ENCODE data around the gene ADD1. TPM values are rescaled to one million over a fixed set of nuclear protein-coding genes. Genes with fewer than 3 reads are reported as not detected.

ADD1 gene
- total RNA-seq, 1 experiment from 2014 or later, result 125 TPM

- peak overlapping the region; percentile 52 for H3K4me3 Mint-ChIP-seq (ENCODE audit: low read depth, unreplicated experiment)
- intact Hi-C loops (cut with micrococcal nuclease; ENCODE audit: unreplicated experiment), result no loop called here
- no peaks in the 10 kb centered on the region for H3K27me3 Mint-ChIP-seq (ENCODE audit: unreplicated experiment)
- CTCF ChIA-PET, result no interaction called here
- H3K27ac Mint-ChIP-seq (ENCODE audit: unreplicated experiment), result peak overlapping the region; percentile 65
- no peak for TF ChIP-seq CTCF (IDR thresholded peaks at IDR 0.05; ENCODE audit: unreplicated experiment)
- H3K9me3 Mint-ChIP-seq (ENCODE audit: low read depth, unreplicated experiment), result peaks cover 3% of the 10 kb centered on the region
- BruUV-seq (replicated peaks), result no TSS peak
- no peak for DNase-seq
- H3K4me1 Mint-ChIP-seq (ENCODE audit: low read depth, unreplicated experiment), result no peaks in the 10 kb centered on the region
- H3K36me3 Mint-ChIP-seq (ENCODE audit: insufficient read depth, unreplicated experiment), result peaks cover 18% of the 10 kb centered on the region
These were observed 26.5 kb upstream of the ADD1 start for GRCh38 chr4:2817137-2817536.

- H3K27ac Mint-ChIP-seq (ENCODE audit: unreplicated experiment), result peak overlapping the region; percentile 65
- CTCF ChIA-PET, result no interaction called here
- H3K4me1 Mint-ChIP-seq (ENCODE audit: low read depth, unreplicated experiment), result no peaks in the 10 kb centered on the region
- H3K36me3 Mint-ChIP-seq (ENCODE audit: insufficient read depth, unreplicated experiment), result peaks cover 18% of the 10 kb centered on the region
- no peaks in the 10 kb centered on the region for H3K27me3 Mint-ChIP-seq (ENCODE audit: unreplicated experiment)
- intact Hi-C loops (cut with micrococcal nuclease; ENCODE audit: unreplicated experiment), result no loop called here
- no peak for TF ChIP-seq CTCF (IDR thresholded peaks at IDR 0.05; ENCODE audit: unreplicated experiment)
- peak overlapping the region; percentile 52 for H3K4me3 Mint-ChIP-seq (ENCODE audit: low read depth, unreplicated experiment)
- BruUV-seq (replicated peaks), result no TSS peak
- peaks cover 3% of the 10 kb centered on the region for H3K9me3 Mint-ChIP-seq (ENCODE audit: low read depth, unreplicated experiment)
- peak; percentile 70 for DNase-seq
These were observed 25.8 kb upstream of the ADD1 start for GRCh38 chr4:2817701-2818350.

GRCh38 chr4:2818351-2818939 is 25.2 kb upstream of the ADD1 start:
- H3K36me3 Mint-ChIP-seq (ENCODE audit: insufficient read depth, unreplicated experiment), result peaks cover 18% of the 10 kb centered on the region
- H3K4me3 Mint-ChIP-seq (ENCODE audit: low read depth, unreplicated experiment), result peak overlapping the region; percentile 39
- DNase-seq, result peak; percentile 20
- no peak overlapping the region for H3K27ac Mint-ChIP-seq (ENCODE audit: unreplicated experiment)
- TF ChIP-seq CTCF (IDR thresholded peaks at IDR 0.05; ENCODE audit: unreplicated experiment), result no peak
- H3K9me3 Mint-ChIP-seq (ENCODE audit: low read depth, unreplicated experiment), result peaks cover 3% of the 10 kb centered on the region
- intact Hi-C loops (cut with micrococcal nuclease; ENCODE audit: unreplicated experiment), result no loop called here
- no TSS peak for BruUV-seq (replicated peaks)
- H3K27me3 Mint-ChIP-seq (ENCODE audit: unreplicated experiment), result no peaks in the 10 kb centered on the region
- H3K4me1 Mint-ChIP-seq (ENCODE audit: low read depth, unreplicated experiment), result no peaks in the 10 kb centered on the region
- CTCF ChIA-PET, result interaction anchor here (0.6 kb wide), 1 partner anchor 252 kb away, joined by 3 read pairs; no protein-coding TSS in a partner anchor

- no peak for TF ChIP-seq CTCF (IDR thresholded peaks at IDR 0.05; ENCODE audit: unreplicated experiment)
- intact Hi-C loops (cut with micrococcal nuclease; ENCODE audit: unreplicated experiment), result no loop called here
- H3K27me3 Mint-ChIP-seq (ENCODE audit: unreplicated experiment), result no peaks in the 10 kb centered on the region
- H3K27ac Mint-ChIP-seq (ENCODE audit: unreplicated experiment), result no peak overlapping the region
- DNase-seq, result no peak
- peaks cover 3% of the 10 kb centered on the region for H3K9me3 Mint-ChIP-seq (ENCODE audit: low read depth, unreplicated experiment)
- H3K36me3 Mint-ChIP-seq (ENCODE audit: insufficient read depth, unreplicated experiment), result peaks cover 18% of the 10 kb centered on the region
- no peaks in the 10 kb centered on the region for H3K4me1 Mint-ChIP-seq (ENCODE audit: low read depth, unreplicated experiment)
- peak overlapping the region; percentile 39 for H3K4me3 Mint-ChIP-seq (ENCODE audit: low read depth, unreplicated experiment)
- CTCF ChIA-PET, result interaction anchor here (0.6 kb wide), 2 partner anchors 23 to 253 kb away, joined by 3 to 4 read pairs; no protein-coding TSS in a partner anchor
- TSS peak; percentile 63 for BruUV-seq (replicated peaks)
These were observed 24.1 kb upstream of the ADD1 start for GRCh38 chr4:2819244-2820215.

Measured in Calu3 (cell line).